ENCODE data around the gene ADAMTS17. TPM values are rescaled to one million over a fixed set of nuclear protein-coding genes. Genes with fewer than 3 reads are reported as not detected.

Gene ADAMTS17
- total RNA-seq, 1 experiment from 2014 or later, result 1.8 TPM

GRCh38 chr15:99983886-99984286 is 357.9 kb downstream of the ADAMTS17 start:
- CTCF ChIA-PET, result interaction anchor here (0.8 to 3.4 kb wide), 13 partner anchors 11 to 358 kb away, joined by 3 to 23 read pairs (median 4); partner anchors contain the start of gene ADAMTS17
- peak; percentile 38 for DNase-seq (ENCODE audit: low spot score)
- POLR2A ChIA-PET, result interaction anchor here (0.9 to 1.2 kb wide), 2 partner anchors 11 to 55 kb away, joined by 3 to 6 read pairs; no protein-coding TSS in a partner anchor
- Mint-ChIP-seq H3K4me3 (peak overlapping the region; percentile 50), H3K27ac (peak overlapping the region; percentile 95), H3K4me1 (peaks cover 39% of the 10 kb centered on the region), H3K27me3 (ENCODE audit: low read depth) (no peaks in the 10 kb centered on the region), H3K9me3 (peaks cover 9% of the 10 kb centered on the region), H3K36me3 (peaks cover 8% of the 10 kb centered on the region)
- TF ChIP-seq ATF2 (CRISPR knock-in tag; IDR thresholded peaks at IDR 0.05; ENCODE audit: borderline replicate concordance, low read depth) (no peak), CREB1 (CRISPR knock-in tag; IDR thresholded peaks at IDR 0.05) (no peak), ZNF317 (CRISPR knock-in tag; IDR thresholded peaks at IDR 0.05; ENCODE audit: borderline replicate concordance, low read depth) (no peak), ATF6 (CRISPR knock-in tag; IDR thresholded peaks at IDR 0.05) (no peak), MXD4 (CRISPR knock-in tag; IDR thresholded peaks at IDR 0.05; ENCODE audit: borderline replicate concordance) (no peak), NR2C2 (CRISPR knock-in tag; IDR thresholded peaks at IDR 0.05) (no peak), ZNF423 (CRISPR knock-in tag; IDR thresholded peaks at IDR 0.05) (no peak), ATF3 (CRISPR knock-in tag; conservative IDR thresholded peaks at IDR 0.05) (no peak), GABPB1 (CRISPR knock-in tag; IDR thresholded peaks at IDR 0.05) (no peak), ZMAT4 (CRISPR knock-in tag; IDR thresholded peaks at IDR 0.05) (no peak), ZNF121 (CRISPR knock-in tag; IDR thresholded peaks at IDR 0.05) (no peak), NR1H2 (CRISPR knock-in tag; IDR thresholded peaks at IDR 0.05) (no peak), CREM (CRISPR knock-in tag; IDR thresholded peaks at IDR 0.05) (no peak), PREB (CRISPR knock-in tag; IDR thresholded peaks at IDR 0.05; ENCODE audit: borderline replicate concordance) (no peak), OVOL2 (CRISPR knock-in tag; IDR thresholded peaks at IDR 0.05; ENCODE audit: borderline replicate concordance) (no peak), AR (CRISPR knock-in tag; IDR thresholded peaks at IDR 0.05) (no peak), ELF4 (CRISPR knock-in tag; IDR thresholded peaks at IDR 0.05; ENCODE audit: low read depth) (no peak), FOXJ3 (CRISPR knock-in tag; IDR thresholded peaks at IDR 0.05; ENCODE audit: borderline replicate concordance) (no peak)
- peak; percentile 38 for ATAC-seq
